GM20000 (cell line): Measurements from ENCODE around the gene MRAS.
"Not testable (repeated sequence)": the region's sequence is repeated elsewhere in the genome, so short reads cannot be mapped to it uniquely, and the experiment has no call there.

ENCODE experiments used
- DNase-seq: peaks from one replicate; pipeline ENCODE4 v3.0.0; 2012; ENCODE audit warnings: low spot score
- CTCF ChIP-seq: IDR thresholded peaks from 2 replicates; pipeline ENCODE4 v1.5.1; 2012; ENCODE audit warnings: mild to moderate bottlenecking, control low read depth; ENCODE audit errors: extremely low read depth, missing control alignments

MRAS gene

GRCh38 chr3:138412821-138413551 is 64.6 kb downstream of the MRAS start:
- no peak for TF ChIP-seq CTCF
- no peak for DNase-seq

- DNase-seq: not testable (repeated sequence)
These were observed 67.9 kb downstream of the MRAS start for GRCh38 chr3:138416236-138416635.

GRCh38 chr3:138417559-138417982 is 69.2 kb downstream of the MRAS start:
- DNase-seq: peak; percentile 75
- TF ChIP-seq CTCF: peak; percentile 61

- DNase-seq: no peak
- TF ChIP-seq CTCF: no peak
These were observed 70.3 kb downstream of the MRAS start for GRCh38 chr3:138418601-138419206.

GRCh38 chr3:138423316-138423715 is 74.9 kb downstream of the MRAS start:
- no peak for TF ChIP-seq CTCF
- no peak for DNase-seq

- no peak for TF ChIP-seq CTCF
- no peak for DNase-seq
These were observed 75.9 kb downstream of the MRAS start for GRCh38 chr3:138424323-138424722.

GRCh38 chr3:138426211-138426610 is 77.8 kb downstream of the MRAS start:
- TF ChIP-seq CTCF: no peak
- no peak for DNase-seq

GRCh38 chr3:138426754-138427153 is 78.4 kb downstream of the MRAS start:
- DNase-seq: not testable (repeated sequence)
